ENCODE data around the gene RFTN1. TPM values are rescaled to one million over a fixed set of nuclear protein-coding genes. Genes with fewer than 3 reads are reported as not detected.

Gene RFTN1
- total and polyA plus RNA-seq, 2 experiments from 2014 or later, result 3.3 to 7.2 TPM

DNA sequence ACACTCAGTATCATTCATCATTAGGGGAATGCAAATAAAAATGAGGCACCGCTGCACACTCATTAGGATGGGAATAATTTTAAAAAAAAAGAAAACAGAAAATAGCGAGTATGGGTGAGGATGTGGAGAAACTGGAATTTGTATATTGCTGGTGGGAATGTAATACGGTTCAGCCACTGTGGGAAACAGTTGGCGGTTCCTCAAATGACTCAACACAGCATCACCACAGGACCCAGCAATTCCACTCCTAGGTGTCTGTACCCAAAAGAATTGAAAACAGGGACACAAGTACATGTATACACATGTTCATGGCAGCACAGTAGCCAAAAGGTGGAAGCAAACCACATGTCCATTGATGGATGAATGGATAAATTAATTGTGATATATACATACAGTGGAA is 35.2 kb upstream of the RFTN1 start:
- TF ChIP-seq POLR2AphosphoS5 (IDR thresholded peaks at IDR 0.05; ENCODE audit: low read depth) (no peak), EZH2phosphoT487 (IDR thresholded peaks at IDR 0.05; ENCODE audit: unreplicated experiment) (no peak), EZH2 (IDR thresholded peaks at IDR 0.05; ENCODE audit: low read depth, unreplicated experiment) (no peak), NANOG (IDR thresholded peaks at IDR 0.05; ENCODE audit: borderline replicate concordance) (no peak), ZNF331 (CRISPR knock-in tag; IDR thresholded peaks at IDR 0.05; ENCODE audit: low read depth) (no peak)
- TF ChIP-seq, protein P1, sequence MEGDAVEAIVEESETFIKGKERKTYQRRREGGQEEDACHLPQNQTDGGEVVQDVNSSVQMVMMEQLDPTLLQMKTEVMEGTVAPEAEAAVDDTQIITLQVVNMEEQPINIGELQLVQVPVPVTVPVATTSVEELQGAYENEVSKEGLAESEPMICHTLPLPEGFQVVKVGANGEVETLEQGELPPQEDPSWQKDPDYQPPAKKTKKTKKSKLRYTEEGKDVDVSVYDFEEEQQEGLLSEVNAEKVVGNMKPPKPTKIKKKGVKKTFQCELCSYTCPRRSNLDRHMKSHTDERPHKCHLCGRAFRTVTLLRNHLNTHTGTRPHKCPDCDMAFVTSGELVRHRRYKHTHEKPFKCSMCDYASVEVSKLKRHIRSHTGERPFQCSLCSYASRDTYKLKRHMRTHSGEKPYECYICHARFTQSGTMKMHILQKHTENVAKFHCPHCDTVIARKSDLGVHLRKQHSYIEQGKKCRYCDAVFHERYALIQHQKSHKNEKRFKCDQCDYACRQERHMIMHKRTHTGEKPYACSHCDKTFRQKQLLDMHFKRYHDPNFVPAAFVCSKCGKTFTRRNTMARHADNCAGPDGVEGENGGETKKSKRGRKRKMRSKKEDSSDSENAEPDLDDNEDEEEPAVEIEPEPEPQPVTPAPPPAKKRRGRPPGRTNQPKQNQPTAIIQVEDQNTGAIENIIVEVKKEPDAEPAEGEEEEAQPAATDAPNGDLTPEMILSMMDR (conservative IDR thresholded peaks at IDR 0.05; ENCODE audit: low read depth in 2 of 2), result no peak
- H3K27ac Mint-ChIP-seq, result no peak overlapping the region
- no peak for ATAC-seq

DNA sequence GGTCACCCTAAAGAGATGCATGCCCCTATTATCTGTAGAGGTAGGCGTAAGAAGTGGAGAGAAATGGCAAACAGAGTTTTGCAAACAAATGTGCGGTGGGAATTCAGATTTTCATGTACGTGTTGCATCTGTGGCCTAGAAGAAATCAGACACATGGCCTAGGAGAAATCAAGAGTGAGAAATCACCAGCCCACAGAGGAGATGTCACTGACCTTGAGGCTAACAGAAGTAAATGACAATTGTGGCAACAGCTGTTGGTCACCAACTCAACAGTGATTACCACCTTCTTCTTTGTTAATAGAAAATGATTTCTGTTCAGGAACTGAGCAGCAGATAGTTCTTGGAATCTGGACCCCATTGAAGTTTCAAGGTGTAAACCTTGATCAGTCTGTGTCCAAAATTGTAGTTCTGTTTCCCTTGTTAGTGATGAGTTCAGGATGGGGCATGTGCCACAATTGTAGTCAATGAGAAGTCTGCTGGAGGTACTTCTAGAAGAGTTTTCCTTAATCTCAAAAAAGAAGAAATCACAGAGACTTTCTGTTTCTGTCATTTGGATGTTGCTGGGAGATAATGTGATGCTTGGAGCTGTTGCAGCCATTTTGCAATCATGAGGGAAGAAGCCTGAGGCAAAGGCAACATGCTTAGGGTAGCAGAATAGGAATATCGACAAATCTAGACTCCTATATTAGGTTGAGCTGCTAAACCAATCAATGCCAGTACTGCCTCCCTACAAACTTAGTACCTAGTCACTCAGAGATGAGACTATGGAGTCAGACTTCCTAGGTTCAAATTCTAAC is 34.3 kb upstream of the RFTN1 start:
- no peak overlapping the region for H3K4me2 ChIP-seq
- no peaks in the 10 kb centered on the region for H4K20me1 ChIP-seq (replicated peaks; ENCODE audit: insufficient read depth)
- no peaks in the 10 kb centered on the region for H3K9me2 ChIP-seq (ENCODE audit: insufficient read depth)
- H3K27ac ChIP-seq (ENCODE audit: low read depth), result no peak overlapping the region
- H3K27me3 ChIP-seq (ENCODE audit: insufficient read depth), result no peaks in the 10 kb centered on the region
- H3F3A ChIP-seq (replicated peaks; ENCODE audit: low read depth), result no peaks in the 10 kb centered on the region
- no peak overlapping the region for H3K4me3 Mint-ChIP-seq
- peaks cover 11% of the 10 kb centered on the region; the same call in 2 of the 3 replicates for H3K4me1 Mint-ChIP-seq
- peaks cover 9% of the 10 kb centered on the region; the same call in 1 of the 2 replicates for H3K4me1 ChIP-seq (ENCODE audit: insufficient read depth)
- no peaks in the 10 kb centered on the region for H3K36me3 ChIP-seq (ENCODE audit: insufficient read depth)
- H3K79me2 ChIP-seq (replicated peaks; ENCODE audit: insufficient read depth), result no peaks in the 10 kb centered on the region
- no peak overlapping the region for H3K4me3 ChIP-seq
- no peaks in the 10 kb centered on the region; the same call in 2 of the 3 replicates for H3K36me3 Mint-ChIP-seq (ENCODE audit: low read depth)
- H2AFZ ChIP-seq, result no peak overlapping the region
- DNase-seq (ENCODE audit: low spot score) (no peak), ATAC-seq (no peak)
- H3K9me3 Mint-ChIP-seq, result no peaks in the 10 kb centered on the region
- H3K27ac Mint-ChIP-seq, result no peak overlapping the region
- H3K27me3 Mint-ChIP-seq (ENCODE audit: insufficient read depth, low read depth, poor library complexity), result peaks cover 6% of the 10 kb centered on the region
- no peak for TF ChIP-seq ZNF331 (CRISPR knock-in tag; IDR thresholded peaks at IDR 0.05; ENCODE audit: low read depth)
- TF ChIP-seq, protein P2, sequence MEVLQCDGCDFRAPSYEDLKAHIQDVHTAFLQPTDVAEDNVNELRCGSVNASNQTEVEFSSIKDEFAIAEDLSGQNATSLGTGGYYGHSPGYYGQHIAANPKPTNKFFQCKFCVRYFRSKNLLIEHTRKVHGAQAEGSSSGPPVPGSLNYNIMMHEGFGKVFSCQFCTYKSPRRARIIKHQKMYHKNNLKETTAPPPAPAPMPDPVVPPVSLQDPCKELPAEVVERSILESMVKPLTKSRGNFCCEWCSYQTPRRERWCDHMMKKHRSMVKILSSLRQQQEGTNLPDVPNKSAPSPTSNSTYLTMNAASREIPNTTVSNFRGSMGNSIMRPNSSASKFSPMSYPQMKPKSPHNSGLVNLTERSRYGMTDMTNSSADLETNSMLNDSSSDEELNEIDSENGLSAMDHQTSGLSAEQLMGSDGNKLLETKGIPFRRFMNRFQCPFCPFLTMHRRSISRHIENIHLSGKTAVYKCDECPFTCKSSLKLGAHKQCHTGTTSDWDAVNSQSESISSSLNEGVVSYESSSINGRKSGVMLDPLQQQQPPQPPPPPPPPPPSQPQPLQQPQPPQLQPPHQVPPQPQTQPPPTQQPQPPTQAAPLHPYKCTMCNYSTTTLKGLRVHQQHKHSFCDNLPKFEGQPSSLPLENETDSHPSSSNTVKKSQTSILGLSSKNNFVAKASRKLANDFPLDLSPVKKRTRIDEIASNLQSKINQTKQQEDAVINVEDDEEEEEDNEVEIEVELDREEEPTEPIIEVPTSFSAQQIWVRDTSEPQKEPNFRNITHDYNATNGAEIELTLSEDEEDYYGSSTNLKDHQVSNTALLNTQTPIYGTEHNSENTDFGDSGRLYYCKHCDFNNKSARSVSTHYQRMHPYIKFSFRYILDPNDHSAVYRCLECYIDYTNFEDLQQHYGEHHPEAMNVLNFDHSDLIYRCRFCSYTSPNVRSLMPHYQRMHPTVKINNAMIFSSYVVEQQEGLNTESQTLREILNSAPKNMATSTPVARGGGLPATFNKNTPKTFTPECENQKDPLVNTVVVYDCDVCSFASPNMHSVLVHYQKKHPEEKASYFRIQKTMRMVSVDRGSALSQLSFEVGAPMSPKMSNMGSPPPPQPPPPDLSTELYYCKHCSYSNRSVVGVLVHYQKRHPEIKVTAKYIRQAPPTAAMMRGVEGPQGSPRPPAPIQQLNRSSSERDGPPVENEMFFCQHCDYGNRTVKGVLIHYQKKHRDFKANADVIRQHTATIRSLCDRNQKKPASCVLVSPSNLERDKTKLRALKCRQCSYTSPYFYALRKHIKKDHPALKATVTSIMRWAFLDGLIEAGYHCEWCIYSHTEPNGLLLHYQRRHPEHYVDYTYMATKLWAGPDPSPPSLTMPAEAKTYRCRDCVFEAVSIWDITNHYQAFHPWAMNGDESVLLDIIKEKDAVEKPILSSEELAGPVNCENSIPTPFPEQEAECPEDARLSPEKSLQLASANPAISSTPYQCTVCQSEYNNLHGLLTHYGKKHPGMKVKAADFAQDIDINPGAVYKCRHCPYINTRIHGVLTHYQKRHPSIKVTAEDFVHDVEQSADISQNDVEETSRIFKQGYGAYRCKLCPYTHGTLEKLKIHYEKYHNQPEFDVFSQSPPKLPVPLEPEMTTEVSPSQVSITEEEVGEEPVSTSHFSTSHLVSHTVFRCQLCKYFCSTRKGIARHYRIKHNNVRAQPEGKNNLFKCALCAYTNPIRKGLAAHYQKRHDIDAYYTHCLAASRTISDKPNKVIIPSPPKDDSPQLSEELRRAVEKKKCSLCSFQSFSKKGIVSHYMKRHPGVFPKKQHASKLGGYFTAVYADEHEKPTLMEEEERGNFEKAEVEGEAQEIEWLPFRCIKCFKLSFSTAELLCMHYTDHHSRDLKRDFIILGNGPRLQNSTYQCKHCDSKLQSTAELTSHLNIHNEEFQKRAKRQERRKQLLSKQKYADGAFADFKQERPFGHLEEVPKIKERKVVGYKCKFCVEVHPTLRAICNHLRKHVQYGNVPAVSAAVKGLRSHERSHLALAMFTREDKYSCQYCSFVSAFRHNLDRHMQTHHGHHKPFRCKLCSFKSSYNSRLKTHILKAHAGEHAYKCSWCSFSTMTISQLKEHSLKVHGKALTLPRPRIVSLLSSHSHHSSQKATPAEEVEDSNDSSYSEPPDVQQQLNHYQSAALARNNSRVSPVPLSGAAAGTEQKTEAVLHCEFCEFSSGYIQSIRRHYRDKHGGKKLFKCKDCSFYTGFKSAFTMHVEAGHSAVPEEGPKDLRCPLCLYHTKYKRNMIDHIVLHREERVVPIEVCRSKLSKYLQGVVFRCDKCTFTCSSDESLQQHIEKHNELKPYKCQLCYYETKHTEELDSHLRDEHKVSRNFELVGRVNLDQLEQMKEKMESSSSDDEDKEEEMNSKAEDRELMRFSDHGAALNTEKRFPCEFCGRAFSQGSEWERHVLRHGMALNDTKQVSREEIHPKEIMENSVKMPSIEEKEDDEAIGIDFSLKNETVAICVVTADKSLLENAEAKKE (CRISPR knock-in tag; IDR thresholded peaks at IDR 0.05), result no peak
- TF ChIP-seq, protein P3, sequence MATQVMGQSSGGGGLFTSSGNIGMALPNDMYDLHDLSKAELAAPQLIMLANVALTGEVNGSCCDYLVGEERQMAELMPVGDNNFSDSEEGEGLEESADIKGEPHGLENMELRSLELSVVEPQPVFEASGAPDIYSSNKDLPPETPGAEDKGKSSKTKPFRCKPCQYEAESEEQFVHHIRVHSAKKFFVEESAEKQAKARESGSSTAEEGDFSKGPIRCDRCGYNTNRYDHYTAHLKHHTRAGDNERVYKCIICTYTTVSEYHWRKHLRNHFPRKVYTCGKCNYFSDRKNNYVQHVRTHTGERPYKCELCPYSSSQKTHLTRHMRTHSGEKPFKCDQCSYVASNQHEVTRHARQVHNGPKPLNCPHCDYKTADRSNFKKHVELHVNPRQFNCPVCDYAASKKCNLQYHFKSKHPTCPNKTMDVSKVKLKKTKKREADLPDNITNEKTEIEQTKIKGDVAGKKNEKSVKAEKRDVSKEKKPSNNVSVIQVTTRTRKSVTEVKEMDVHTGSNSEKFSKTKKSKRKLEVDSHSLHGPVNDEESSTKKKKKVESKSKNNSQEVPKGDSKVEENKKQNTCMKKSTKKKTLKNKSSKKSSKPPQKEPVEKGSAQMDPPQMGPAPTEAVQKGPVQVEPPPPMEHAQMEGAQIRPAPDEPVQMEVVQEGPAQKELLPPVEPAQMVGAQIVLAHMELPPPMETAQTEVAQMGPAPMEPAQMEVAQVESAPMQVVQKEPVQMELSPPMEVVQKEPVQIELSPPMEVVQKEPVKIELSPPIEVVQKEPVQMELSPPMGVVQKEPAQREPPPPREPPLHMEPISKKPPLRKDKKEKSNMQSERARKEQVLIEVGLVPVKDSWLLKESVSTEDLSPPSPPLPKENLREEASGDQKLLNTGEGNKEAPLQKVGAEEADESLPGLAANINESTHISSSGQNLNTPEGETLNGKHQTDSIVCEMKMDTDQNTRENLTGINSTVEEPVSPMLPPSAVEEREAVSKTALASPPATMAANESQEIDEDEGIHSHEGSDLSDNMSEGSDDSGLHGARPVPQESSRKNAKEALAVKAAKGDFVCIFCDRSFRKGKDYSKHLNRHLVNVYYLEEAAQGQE (IDR thresholded peaks at IDR 0.05; ENCODE audit: unreplicated experiment), result no peak
- TF ChIP-seq NANOG (IDR thresholded peaks at IDR 0.05; ENCODE audit: borderline replicate concordance), result no peak

More for the DNA sequence above, 35.2 kb upstream of the RFTN1 start:
- no peak overlapping the region for H3K4me3 Mint-ChIP-seq
- H3K4me2 ChIP-seq, result no peak overlapping the region
- peaks cover 11% of the 10 kb centered on the region; the same call in 2 of the 3 replicates for H3K4me1 Mint-ChIP-seq
- no peaks in the 10 kb centered on the region for H3K9me2 ChIP-seq (ENCODE audit: insufficient read depth)
- H2AFZ ChIP-seq, result no peak overlapping the region
- peaks cover 1% of the 10 kb centered on the region; the same call in 1 of the 3 replicates for H3K9me3 Mint-ChIP-seq
- H3K4me3 ChIP-seq, result no peak overlapping the region
- H3K27me3 Mint-ChIP-seq (ENCODE audit: insufficient read depth, low read depth, poor library complexity), result peaks cover 6% of the 10 kb centered on the region
- no peaks in the 10 kb centered on the region for H3K79me2 ChIP-seq (replicated peaks; ENCODE audit: insufficient read depth)
- no peaks in the 10 kb centered on the region for H3K27me3 ChIP-seq (ENCODE audit: insufficient read depth)
- H3K4me1 ChIP-seq (ENCODE audit: insufficient read depth), result peaks cover 9% of the 10 kb centered on the region; the same call in 1 of the 2 replicates
- no peaks in the 10 kb centered on the region for H3K36me3 ChIP-seq (ENCODE audit: insufficient read depth)
- H3F3A ChIP-seq (replicated peaks; ENCODE audit: low read depth), result no peaks in the 10 kb centered on the region
- H4K20me1 ChIP-seq (replicated peaks; ENCODE audit: insufficient read depth), result no peaks in the 10 kb centered on the region
- DNase-seq (ENCODE audit: low spot score), result no peak
- H3K36me3 Mint-ChIP-seq (ENCODE audit: low read depth), result peaks cover 1% of the 10 kb centered on the region; the same call in 1 of the 3 replicates
- H3K27ac ChIP-seq (ENCODE audit: low read depth), result no peak overlapping the region

All from GM23338 (cell line).